A673 (cell line): ENCODE data around the gene LAMB3.

ENCODE experiments used
- CTCF ChIP-seq: fragments of 300-800, 200-600 bp; sonication (generic); conservative IDR thresholded peaks from 2 replicates; pipeline ENCODE4 v1.5.1; 2017; ENCODE audit warnings: low read depth, mild to moderate bottlenecking, antibody characterized with exemption, low read length, moderate library complexity, mixed read lengths
- EZH2 ChIP-seq: fragments of 200-600 bp; sonication (generic); IDR thresholded peaks from 2 replicates; pipeline ENCODE4 v1.6.1; 2017; ENCODE audit warnings: borderline replicate concordance, low read depth, mild to moderate bottlenecking, mixed read lengths, antibody characterized with exemption, low read length; ENCODE audit not compliant: poor library complexity, severe bottlenecking

DNA sequence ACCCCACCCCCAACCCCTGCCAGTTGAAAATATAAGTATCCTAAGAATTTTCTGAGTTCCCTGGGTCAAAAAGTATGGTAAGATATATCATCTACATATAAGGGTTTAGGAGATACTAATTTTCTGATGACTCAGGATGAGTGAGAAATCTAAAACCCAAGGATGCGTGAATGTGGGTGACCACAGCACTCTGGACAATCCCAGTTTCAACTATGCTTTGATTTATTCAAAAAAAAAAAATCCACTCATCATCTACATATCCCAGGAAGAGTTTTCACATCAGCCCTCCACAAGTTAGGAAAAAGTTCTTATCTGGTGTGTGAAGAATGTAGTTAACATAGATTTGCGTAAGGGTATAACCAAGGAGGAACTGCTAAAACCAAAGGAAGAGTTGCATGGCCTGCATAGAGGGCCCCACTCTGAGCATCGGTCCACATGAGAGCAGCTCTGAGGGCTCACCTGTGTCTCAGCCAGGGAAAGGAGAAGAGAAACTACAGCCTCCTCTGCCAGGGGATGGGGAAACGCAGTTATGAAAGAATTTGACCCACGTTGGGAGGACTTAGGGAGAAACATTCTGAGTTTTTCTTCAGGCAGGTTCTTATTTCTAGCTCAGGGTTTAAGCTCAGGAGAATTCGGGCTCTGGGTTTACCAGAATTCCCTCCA, 18.8 kb downstream of the LAMB3 start:
- no peak for TF ChIP-seq CTCF
- no peak for TF ChIP-seq EZH2
